Activated CD4-positive, alpha-beta T cell treated with anti-CD3 and anti-CD28 coated beads, Interleukin-2, amount 50 U/mL, for 16 hours (primary cell): ENCODE measurements around the gene RRP1.

Experiments used
- DNase-seq: peaks from one replicate; pipeline ENCODE4 v3.0.0-alpha.2; 2020

The RRP1 gene, protein sequence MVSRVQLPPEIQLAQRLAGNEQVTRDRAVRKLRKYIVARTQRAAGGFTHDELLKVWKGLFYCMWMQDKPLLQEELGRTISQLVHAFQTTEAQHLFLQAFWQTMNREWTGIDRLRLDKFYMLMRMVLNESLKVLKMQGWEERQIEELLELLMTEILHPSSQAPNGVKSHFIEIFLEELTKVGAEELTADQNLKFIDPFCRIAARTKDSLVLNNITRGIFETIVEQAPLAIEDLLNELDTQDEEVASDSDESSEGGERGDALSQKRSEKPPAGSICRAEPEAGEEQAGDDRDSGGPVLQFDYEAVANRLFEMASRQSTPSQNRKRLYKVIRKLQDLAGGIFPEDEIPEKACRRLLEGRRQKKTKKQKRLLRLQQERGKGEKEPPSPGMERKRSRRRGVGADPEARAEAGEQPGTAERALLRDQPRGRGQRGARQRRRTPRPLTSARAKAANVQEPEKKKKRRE

GRCh38 chr21:43789276-43790009 is at the start of gene RRP1:
Gene RRP1 (plus strand): TSS chr21:43789577. CDS start chr21:43789630, 53 bp downstream.
- peak; percentile 94 for DNase-seq

- no peak for DNase-seq
These were observed 49.5 kb upstream of the RRP1 start for GRCh38 chr21:43739621-43740435.

- no peak for DNase-seq
These were observed 48.8 kb upstream of the RRP1 start for GRCh38 chr21:43740497-43741156.

DNA sequence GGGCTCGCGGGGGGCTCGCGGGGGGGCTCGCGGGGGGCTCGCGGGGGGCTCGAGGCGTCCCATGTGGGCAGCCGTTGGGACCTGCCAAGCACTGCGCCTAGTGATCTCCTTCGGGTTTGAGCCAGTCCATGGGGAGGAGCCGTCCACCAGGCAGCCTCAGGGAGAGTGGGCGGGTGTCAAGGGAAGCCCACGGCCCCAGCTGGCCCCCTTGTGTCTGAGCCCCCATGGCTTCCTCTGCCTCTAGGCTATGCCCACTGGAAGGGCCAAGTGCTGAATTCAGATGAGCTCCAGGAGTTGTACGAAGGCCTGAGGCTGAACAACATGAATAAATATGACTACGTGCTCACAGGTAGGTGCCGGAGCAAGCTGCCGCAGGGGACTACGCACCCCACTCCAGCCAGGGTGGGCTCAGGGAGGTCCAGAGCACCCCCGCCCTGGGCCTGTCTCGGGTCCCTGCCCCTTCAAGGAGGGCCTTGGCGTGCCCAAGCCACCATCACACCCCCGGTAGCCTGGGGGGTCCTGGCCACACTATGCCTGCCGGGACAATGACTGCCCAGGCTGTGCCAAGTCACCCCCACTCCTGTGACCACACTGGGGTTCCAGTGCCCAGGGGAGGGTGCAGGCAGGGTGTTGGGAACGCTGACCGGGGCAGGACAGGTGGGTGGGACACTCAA is 47.8 kb upstream of the RRP1 start:
- DNase-seq, result no peak

DNA sequence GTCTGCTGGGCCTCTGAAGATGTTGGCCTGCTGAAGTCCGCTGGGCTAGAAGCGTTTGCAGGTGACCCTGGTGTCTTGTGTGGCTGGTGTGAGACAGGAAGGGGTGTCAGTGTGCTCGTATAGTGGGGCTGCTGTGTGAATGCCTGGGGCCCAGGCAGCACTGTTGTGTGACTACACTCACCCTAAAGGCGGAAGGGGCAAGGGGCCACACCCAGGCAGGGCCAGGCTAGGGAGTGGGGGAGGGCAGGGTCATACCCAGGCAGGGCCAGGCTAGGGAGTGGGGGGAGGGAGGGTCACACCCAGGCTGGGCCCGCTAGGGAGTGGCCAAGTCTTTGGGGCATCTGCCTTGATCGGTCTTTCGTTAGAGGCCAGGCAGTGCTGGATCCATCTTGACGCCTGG is 45.4 kb upstream of the RRP1 start:
- no peak for DNase-seq

DNA sequence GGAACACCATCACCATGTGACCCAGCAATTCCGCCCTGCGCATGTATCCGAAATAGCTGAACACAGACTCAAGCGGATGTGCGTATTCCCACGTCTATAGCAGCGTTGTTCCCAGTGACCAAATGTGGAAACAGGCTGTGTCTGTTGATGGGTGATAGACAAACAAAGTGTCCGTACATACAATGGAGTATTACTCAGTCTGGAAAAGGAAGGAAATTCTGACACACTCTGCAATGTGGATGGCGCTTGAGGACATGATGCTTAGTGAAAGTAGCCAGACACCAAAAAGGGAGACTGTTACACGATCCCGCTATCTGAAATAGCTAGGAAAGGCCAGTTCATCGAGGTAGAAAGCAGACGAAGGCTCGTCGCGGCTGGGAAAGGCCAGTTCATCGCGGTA is 44.7 kb upstream of the RRP1 start:
- DNase-seq, result no peak

- DNase-seq, result no peak
These were observed 43.4 kb upstream of the RRP1 start for GRCh38 chr21:43745772-43746517.

DNA sequence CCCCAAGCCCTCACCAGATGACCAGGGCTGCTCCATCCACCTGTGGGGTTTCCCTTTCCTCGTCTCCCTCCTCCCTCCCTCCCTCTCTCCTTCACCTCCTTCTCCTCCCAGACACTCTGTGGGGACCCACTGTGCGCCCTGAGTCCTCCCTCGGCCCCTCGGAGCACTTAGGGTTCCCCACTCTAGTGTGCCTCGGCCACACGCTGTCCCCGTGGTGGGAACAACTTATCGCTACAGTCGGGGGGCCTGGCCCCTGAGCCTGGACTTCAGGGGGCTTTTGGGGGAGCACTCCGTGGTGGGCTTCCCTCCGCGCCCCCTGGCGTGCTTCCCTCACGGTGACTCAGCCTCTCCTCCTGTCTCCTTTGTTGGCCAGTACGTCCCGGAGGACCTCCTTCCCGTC is 40.8 kb upstream of the RRP1 start:
- DNase-seq, result no peak

DNA sequence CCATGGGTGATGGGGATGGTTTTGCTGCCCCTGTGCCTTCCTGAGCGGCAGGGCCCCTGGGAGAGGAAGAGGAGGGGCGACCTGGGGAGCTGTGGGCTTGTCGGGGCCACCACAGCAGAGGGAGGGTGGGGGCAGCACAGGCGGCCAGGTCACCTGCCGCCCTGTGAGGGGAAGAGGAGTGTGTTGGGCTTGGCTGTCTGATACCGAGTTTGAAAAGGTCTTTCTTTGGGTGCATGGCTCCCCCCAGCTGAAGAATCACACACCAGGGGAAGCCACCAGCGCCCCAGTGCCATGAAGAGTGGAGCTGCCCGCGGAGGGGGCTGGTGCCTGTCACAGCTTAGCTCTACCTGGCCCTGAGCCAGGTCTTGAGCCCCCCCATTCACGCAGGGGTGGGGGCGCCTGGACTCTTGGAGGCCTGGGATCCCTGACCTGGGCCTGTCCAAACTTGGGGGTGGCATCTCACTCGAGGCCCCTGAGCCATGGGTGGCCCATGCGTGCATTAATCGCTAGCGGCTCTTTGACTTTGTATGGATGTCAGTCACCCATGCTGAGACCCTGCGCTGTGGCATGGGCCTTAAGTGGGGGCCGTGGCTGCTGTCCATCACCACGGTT is 39.6 kb upstream of the RRP1 start:
- no peak for DNase-seq

DNA sequence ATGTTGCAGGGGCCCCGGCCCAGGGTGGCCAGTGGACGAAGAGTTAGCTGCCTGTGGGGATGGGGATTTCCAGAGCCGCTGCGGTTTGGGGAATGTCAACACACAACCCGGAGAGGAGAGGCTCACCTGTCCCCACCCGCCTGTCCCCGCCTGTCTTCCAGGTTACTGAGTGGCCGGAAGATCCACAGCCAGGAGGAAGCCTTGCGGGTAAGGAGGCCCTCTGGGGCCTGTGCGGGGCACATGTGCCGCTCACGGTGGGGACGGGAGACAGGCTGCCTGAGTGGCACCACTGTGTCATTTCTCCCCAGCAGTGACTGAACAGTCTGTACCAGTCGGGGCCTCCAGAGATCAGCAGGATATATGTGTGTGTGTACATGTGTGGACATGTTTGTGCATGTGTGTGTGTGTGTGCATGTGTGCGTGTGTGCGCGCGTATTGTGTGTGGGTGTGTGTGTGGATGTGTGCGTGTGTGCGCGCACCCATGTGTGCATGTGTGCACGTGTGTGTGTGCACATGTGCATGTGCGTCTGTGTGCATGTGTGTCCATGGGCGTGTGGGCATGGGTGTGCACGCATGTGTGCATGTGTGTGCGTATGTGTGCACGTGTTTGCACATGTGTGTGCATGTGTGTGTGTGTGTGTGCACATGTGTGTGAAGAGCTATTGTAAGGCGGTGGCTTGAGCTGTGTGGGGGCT is 38.9 kb upstream of the RRP1 start:
- DNase-seq, result no peak

- DNase-seq, result no peak
These were observed 37.3 kb upstream of the RRP1 start for GRCh38 chr21:43751955-43752591.

DNA sequence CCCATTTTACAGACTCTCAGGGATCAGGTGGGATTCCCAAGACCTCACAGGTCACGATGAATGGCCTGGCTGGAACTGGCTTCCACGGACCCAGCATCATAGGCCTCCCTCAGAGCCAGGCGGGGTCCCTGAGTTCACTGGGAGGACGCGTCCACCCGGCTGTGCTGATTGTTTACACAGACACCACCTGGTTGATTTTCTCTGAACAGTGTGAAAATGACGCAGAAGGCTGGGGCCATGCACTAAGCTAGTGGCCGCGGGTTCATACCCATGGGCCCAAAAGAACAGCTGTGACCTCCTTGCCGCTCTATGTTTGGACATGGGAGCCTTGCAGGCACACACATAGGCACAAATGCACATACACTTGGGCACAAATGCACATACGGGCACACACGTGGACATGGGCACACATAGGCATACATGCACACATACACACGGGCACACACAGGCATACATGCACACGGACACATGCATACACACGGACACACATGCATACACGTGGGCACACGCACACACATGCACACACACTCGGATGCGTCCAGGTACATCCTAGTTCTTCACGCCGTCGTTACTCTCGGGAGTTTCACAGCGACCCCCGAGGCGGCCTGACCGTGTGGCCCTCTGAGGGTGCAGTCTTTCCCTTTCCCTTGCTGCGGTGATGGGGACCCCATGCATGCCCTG is 36.5 kb upstream of the RRP1 start:
- DNase-seq, result no peak

DNA sequence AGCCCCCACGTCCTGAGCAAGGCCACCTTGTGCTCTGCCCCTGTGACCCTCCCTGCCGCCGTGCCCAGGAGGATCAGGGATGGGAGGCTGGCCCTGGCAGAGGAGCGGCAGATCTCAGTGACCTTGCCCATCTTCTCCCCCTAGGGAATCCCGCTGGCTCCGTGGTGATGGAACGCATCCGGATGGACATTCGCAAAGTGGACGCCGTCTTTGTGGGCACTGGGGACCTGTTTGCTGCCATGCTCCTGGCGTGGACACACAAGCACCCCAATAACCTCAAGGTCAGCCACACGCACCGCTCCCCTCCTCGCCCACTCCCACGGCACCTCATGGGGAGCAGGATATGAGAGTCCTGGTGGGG is 36.0 kb upstream of the RRP1 start:
- DNase-seq, result no peak

DNA sequence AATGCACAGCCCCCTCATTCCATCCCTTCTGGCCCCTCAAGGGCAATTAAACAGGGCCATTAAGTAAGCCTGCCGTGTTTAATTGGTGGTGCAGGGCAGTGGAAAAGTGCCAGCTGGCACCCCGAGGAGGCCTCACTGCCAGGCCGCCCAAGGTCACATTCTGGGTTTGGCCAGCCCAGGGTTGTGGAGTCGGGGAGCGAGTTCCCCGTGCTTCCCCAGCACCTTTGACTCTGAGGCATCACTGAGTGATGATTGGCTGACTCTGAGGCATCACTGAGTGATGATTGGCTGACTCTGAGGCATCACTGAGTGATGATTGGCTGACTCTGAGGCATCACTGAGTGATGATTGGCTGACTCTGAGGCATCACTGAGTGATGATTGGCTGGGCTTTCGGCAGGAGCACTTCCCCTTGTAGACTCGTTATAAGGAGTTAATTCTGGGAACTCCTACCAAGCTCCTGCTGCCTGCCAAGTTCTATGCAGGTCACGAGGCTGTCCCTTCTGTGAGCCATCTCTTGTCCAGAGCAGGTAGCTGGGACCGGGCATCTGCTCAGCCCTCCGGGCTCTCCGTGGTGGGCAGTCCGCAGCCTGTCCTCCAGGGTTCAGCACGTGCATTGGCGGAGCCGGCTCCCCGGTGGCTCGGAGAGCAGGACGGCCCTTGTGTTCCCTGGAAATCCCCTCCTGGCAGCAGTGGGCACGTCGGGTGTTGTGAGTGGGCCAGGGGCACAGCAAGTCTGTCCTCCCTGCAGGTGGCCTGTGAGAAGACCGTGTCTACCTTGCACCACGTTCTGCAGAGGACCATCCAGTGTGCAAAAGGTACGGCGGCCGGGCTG is 34.2 kb upstream of the RRP1 start:
- no peak for DNase-seq

- no peak for DNase-seq
These were observed 33.4 kb upstream of the RRP1 start for GRCh38 chr21:43755820-43756594.

DNA sequence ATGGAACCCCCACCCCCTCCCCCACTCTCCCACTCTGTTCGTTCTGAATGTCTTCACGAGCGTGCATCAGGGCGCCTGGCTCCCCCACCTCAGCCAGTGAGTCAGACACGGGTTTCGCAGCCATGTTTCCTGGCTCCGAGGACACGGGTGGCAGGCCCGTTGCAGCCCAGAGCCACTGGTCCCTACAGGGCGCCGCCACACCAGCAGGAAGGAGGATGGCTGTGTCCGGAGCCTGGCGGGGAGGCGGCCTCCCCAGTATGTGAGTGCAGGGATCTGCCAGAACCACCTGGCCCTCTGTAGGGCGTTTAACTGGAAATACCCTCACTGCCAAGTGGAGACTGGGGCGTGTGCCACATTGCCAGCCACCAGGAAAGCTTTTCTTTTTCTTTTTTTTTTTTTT is 31.8 kb upstream of the RRP1 start:
- no peak for DNase-seq

- no peak for DNase-seq
These were observed 31.2 kb upstream of the RRP1 start for GRCh38 chr21:43758111-43758641.
